NT2/D1 (cell line): ENCODE data around the gene TTC39B.

ENCODE experiments used
- SUZ12 ChIP-seq: IDR thresholded peaks from 2 replicates; pipeline ENCODE4 v1.6.1; 2011; ENCODE audit not compliant: insufficient read length, insufficient read depth; ENCODE audit errors: extremely low read depth
- ZNF274 ChIP-seq: IDR thresholded peaks from 2 replicates; pipeline ENCODE4 v1.6.1; 2011; ENCODE audit warnings: mild to moderate bottlenecking, low read depth, low read length

GRCh38 chr9:15231788-15232635 lies 75.0 kb downstream of the TTC39B start:
- TF ChIP-seq SUZ12 (no peak), ZNF274 (no peak)
